Measurements from ENCODE around the gene SEMA3B.
"Not testable (repeated sequence)": the region's sequence is repeated elsewhere in the genome, so short reads cannot be mapped to it uniquely, and the experiment has no call there.

The SEMA3B gene

GRCh38 chr3:50275996-50276761, 7.2 kb downstream of the SEMA3B start:
- TF ChIP-seq CTCF (IDR thresholded peaks at IDR 0.05; ENCODE audit: low read length, missing control alignments), result no peak
- no peak for DNase-seq (ENCODE audit: low read depth)
- no peak overlapping the region for H3K4me3 ChIP-seq (replicated peaks; ENCODE audit: low read depth, low read length)

- no peak for DNase-seq (ENCODE audit: low read depth)
- H3K4me3 ChIP-seq (replicated peaks; ENCODE audit: low read depth, low read length), result no peak overlapping the region
- no peak for TF ChIP-seq CTCF (IDR thresholded peaks at IDR 0.05; ENCODE audit: low read length, missing control alignments)
These were observed 7.8 kb downstream of the SEMA3B start for GRCh38 chr3:50276762-50277101.

GRCh38 chr3:50278123-50278879, 9.4 kb downstream of the SEMA3B start:
- DNase-seq (ENCODE audit: low read depth), result no peak
- H3K4me3 ChIP-seq (replicated peaks; ENCODE audit: low read depth, low read length), result no peak overlapping the region
- TF ChIP-seq CTCF (IDR thresholded peaks at IDR 0.05; ENCODE audit: low read length, missing control alignments), result no peak

- DNase-seq (ENCODE audit: low read depth), result no peak
- TF ChIP-seq CTCF (IDR thresholded peaks at IDR 0.05; ENCODE audit: low read length, missing control alignments), result no peak
These were observed 9.9 kb downstream of the SEMA3B start, which contains the start of gene LSMEM2 for GRCh38 chr3:50278880-50279224. TSS of gene LSMEM2 (plus strand) at chr3:50279087. CDS start at chr3:50279114, 27 bp downstream.

GRCh38 chr3:50279255-50280016, 10.5 kb downstream of the SEMA3B start:
- DNase-seq (ENCODE audit: low read depth), result no peak
- H3K4me3 ChIP-seq (replicated peaks; ENCODE audit: low read depth, low read length), result no peak overlapping the region
- TF ChIP-seq CTCF (IDR thresholded peaks at IDR 0.05; ENCODE audit: low read length, missing control alignments), result no peak

More at GRCh38 chr3:50278880-50279224, 9.9 kb downstream of the SEMA3B start, which contains the start of gene LSMEM2:
- no peak within 1 kb of the TSS for H3K4me3 ChIP-seq (replicated peaks; ENCODE audit: low read depth, low read length)

- DNase-seq (ENCODE audit: low read depth); H3K4me3 ChIP-seq (replicated peaks; ENCODE audit: low read depth, low read length): not testable (repeated sequence)
These were observed 15.2 kb downstream of the SEMA3B start for GRCh38 chr3:50284121-50284520.
